ENCODE data around the gene DMD.

DMD gene

DNA sequence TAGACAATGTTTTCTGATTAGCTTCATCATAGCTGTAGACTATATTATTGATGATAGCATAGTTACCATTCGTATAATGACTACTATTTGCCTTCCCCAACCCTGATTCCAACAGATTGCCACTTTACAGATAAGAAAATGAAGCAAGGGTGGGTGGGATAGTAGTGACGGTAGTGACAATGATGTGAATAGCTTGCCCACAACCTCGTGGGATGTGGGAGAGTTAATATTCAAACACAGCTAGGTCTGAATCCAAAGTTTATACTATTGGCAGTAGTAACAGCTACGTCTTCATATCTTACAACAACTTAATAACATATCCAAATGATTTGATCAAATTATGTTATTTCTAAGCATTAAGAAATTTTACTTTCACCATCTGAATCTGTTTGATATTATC lies 1372.7 kb downstream of the DMD start:
- DNase-seq (ENCODE audit: low read depth) = no peak
- no peak overlapping the region for H3K4me3 ChIP-seq (ENCODE audit: low read depth, low read length)
- TF ChIP-seq, protein P1, sequence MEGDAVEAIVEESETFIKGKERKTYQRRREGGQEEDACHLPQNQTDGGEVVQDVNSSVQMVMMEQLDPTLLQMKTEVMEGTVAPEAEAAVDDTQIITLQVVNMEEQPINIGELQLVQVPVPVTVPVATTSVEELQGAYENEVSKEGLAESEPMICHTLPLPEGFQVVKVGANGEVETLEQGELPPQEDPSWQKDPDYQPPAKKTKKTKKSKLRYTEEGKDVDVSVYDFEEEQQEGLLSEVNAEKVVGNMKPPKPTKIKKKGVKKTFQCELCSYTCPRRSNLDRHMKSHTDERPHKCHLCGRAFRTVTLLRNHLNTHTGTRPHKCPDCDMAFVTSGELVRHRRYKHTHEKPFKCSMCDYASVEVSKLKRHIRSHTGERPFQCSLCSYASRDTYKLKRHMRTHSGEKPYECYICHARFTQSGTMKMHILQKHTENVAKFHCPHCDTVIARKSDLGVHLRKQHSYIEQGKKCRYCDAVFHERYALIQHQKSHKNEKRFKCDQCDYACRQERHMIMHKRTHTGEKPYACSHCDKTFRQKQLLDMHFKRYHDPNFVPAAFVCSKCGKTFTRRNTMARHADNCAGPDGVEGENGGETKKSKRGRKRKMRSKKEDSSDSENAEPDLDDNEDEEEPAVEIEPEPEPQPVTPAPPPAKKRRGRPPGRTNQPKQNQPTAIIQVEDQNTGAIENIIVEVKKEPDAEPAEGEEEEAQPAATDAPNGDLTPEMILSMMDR (IDR thresholded peaks at IDR 0.05; ENCODE audit: low read depth, low read length, missing control alignments) = no peak

DNA sequence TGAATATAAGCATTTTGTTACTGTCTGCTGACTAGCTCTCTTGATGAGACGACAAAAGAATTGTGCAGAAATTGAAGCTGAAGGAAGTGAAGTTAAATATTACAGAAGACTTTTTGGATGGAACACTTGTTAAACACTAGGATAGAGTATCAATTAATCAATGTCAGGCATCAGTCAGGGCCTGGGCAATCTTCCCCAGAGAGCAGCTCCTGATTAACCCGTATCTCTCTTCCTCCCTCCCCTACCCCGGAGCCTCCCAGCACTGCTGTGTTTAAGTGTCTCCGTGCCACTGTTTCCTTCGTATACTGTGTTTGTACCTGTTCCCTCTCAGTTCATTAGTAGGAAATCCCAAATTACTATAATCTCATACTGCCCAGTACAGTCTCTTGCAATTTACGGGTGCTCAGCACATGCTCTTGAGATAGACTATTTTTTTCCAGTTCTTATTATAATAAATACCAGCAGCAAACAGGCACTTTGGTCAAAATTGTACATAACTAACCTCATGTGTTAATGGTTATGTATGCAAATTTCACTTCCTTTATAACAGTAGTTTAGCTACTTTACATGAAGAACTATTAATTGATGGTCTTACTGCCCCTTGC lies 1373.8 kb downstream of the DMD start:
- TF ChIP-seq, protein P1 (IDR thresholded peaks at IDR 0.05; ENCODE audit: low read depth, low read length, missing control alignments) = no peak
- no peak for DNase-seq (ENCODE audit: low read depth)
- H3K4me3 ChIP-seq (ENCODE audit: low read depth, low read length) = no peak overlapping the region

DNA sequence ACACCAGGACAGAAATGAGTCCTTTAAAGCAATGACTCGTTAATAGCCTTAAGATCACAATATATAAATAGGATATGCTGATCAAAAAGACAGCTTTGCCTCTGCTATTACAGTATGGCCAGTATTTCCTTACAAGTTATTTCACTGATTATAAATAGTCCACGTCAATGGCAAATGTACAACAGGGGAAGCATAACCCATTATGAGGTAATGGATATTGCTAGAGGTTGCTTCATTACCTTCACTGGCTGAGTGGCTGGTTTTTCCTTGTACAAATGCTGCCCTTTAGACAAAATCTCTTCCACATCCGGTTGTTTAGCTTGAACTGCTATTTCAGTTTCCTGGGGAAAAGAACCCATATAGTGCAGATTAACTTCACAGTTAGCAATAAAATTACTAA lies 1374.9 kb downstream of the DMD start:
- H3K4me3 ChIP-seq (ENCODE audit: low read depth, low read length) = no peak overlapping the region
- TF ChIP-seq, protein P1 (IDR thresholded peaks at IDR 0.05; ENCODE audit: low read depth, low read length, missing control alignments) = no peak
- no peak for DNase-seq (ENCODE audit: low read depth)

DNA sequence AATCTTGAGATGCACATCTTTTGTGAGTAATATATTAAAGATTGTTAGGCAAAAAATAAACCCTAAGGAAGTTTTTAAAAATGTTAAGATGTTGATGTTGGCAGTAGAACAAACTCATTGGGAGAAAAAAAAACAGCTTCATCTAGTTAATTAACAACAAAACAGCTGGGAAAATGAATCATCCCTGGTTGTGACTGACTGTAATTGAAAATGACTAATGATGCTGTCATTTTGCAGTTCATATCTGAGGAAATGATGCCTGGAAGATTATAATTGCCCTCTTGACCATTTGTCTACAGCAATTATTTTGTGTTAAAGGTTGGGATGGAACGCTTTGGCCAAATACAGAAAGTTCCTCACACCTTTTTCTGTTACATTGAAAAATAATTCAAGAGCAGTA lies 1379.1 kb downstream of the DMD start:
- no peak for DNase-seq (ENCODE audit: low read depth)
- TF ChIP-seq, protein P1 (IDR thresholded peaks at IDR 0.05; ENCODE audit: low read depth, low read length, missing control alignments) = no peak
- H3K4me3 ChIP-seq (ENCODE audit: low read depth, low read length) = no peak overlapping the region

DNA sequence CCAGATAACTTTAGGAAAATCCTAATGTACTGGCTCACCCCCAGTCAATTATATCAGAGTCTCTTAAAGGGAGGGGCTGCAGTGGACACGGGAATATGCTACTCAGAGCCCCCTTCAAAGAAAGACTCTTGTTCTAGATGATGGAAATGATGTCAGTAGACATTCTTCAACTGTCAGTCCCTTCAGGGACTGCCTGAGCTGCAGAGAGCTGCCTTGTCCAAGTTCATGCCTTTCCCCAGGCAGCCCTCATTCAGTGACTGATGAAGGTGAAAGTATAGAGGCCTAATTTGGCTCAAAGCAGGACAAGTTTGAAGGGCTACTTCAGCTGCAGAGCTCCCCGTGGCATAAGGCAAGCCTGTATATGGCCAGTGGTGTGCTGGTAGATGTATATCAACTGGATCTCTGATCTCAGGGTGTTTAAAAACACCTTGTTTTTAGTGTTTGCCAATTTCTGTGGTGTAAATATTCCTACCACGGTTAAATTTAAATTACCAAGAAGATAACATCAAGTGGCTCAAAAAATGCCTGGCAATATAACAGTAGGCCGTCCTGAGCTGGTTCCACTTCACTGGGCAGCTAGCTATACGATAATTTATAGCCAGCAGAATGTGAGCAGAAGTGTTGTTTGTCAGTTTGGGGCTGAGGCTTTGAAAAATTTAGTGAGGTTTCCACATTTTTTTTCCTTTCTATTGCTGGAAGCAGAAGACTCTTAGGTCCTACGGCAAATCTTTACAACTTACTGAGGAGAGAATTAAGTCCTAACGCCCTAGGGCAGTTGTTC lies 1390.7 kb downstream of the DMD start:
- TF ChIP-seq, protein P1 (IDR thresholded peaks at IDR 0.05; ENCODE audit: low read depth, low read length, missing control alignments) = no peak

DNA sequence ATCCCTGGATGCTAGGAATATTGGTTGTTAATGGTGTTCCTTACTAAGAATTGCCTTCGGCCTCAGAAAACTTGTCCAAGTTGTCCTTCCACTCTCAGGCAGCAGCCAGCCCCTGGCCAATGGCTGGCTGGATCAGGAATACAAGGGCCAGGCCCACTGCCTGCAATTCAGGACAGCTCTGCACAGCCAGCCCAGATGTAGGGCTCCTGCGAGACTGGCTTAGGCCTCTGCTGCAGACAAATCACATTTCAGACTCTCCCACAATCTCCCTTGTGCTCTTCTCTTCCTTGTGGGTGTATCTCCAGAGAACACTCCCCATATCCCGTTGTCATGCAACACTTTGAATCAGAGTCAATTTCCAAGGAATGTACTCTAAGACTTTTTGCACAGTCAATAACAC lies 1391.9 kb downstream of the DMD start:
- H3K4me3 ChIP-seq (ENCODE audit: low read depth, low read length) = no peak overlapping the region
- TF ChIP-seq, protein P1 (IDR thresholded peaks at IDR 0.05; ENCODE audit: low read depth, low read length, missing control alignments) = no peak
- no peak for DNase-seq (ENCODE audit: low read depth)

More for the DNA sequence above, 1390.7 kb downstream of the DMD start:
- no peak overlapping the region for H3K4me3 ChIP-seq (ENCODE audit: low read depth, low read length)
- no peak for DNase-seq (ENCODE audit: low read depth)

Measured in GM12864 (cell line).